CD4-positive, alpha-beta T cell treated with Interleukin-15 for 1 hour (primary cell): ENCODE data around the gene ASXL1.

ENCODE experiments used
- DNase-seq: peaks from one replicate; pipeline ENCODE4 v3.0.0-alpha.2; 2020

ASXL1 gene

DNA sequence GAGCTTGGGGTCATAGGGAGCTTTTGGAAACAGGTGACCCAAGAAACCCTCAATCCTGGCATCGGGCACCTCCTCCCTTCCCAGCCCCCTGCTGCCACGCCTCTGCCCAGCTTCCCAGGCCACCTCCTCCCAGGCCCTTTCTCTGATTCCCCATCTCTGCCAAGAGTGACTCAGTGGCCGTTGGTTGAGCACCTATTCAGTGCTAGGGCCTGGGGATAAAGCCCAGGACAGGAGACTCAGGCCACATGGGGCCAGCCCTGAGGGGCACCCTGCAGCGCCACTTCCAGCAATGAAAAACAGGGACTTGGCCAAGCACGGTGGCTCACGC, 110.1 kb downstream of the ASXL1 start:
- DNase-seq = no peak

DNA sequence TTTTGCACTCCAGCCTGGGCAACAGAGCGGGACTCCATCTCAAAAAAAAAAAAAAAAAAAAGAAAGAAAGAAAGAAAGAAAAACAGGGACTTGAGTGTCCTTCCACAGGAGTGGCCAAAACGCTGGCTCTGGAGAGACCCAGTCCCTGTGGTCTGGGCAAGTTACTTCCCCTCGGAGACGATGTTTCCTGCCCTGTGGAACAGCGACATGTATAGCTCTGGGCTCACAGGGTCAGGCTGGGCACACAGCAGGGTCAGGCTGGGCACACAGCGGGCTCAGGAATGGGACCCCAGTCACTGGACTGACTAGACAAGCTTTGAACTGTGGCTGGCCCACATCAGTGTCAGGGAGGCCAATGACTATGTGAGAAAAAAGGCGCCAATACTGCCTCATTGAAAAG, 110.7 kb downstream of the ASXL1 start:
- no peak for DNase-seq

DNA sequence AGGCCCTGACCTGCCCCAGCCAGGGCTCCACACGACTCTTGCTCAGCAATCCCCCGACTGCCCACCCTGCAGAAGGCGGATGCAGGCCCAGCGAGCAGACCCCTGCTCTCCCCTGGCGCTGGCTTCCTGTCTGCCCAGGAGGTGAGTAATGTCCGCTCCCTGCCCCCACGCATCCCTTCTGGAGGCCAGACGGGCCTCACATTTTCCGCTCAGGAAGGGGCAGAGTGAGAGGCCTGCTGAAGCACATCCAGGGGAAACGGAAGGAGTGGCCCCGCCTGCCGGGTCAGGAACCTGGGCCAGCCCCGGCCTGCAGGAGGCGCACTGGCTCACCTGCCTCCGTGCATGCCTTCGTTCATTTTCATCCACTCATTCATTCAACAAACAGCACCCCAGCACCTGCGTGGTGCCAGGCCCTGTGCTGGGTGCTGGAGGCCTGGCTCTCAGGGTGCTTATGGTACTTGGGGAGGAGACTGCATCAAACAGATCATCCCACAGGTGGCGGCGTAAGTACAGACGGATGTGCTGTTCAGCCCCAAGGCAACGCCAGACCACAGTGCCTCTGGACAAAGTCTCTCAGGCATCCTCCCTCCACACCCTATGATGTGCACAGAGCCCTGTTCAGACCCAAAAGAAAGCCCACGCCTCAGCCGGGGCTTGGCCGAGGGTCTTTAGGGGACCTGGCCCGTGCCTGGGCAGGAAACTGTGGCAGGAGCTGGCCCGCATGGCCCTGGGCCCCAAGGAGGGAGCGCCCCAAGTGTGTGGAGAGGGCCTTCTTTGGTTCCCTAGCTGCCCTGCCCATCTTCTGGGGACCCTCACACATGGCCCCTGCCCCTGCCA, 112.1 kb downstream of the ASXL1 start:
- DNase-seq = peak; percentile 28

DNA sequence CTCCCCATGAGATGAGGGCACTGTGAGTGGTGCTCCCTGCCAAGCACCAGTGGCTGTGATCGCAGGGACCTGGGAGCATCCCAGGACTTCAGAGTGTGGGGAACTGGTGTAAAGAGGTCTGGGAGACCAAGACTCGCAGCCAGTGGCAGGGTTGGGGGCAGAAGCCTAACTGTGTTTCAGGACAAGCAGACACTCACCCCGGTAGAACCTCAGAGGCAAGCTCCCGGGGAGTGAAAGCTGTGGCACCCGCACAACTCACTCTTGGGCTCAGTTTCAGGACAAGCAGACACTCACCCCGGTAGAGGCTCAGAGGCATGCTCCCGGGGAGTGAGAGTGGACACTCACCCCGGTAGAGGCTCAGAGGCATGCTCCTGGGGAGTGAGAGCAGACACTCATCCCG, 112.8 kb downstream of the ASXL1 start:
- no peak for DNase-seq

DNA sequence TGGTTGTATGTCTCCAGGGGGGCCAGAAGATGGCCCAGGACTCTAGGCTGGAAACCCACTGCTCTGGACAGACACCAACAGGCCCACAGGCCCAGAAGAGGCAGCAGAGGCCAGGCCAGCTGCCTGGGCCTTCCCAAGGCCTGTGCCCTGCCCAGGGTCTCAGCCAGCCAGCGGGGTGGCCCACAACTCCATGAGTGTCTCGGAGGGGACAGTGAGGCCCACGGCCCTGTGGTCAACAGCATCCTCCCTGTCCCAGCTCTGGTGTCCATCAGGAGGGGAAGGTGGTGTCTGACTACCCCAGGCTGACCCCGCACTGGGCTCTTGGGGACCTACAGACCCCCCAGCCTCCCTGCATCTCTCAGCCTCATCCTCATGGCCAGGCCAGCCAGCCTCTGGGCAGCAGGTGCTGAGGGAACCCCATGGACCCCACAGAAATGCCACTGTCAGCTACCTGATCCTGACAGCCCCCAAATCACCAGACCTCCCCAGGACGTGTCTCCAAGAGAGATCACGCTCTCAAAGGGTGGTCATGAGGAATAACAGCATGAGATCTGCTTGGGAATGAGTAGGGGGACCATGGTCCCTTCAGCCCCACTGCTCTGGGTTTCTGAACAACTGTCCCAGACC, 114.6 kb downstream of the ASXL1 start:
- no peak for DNase-seq

DNA sequence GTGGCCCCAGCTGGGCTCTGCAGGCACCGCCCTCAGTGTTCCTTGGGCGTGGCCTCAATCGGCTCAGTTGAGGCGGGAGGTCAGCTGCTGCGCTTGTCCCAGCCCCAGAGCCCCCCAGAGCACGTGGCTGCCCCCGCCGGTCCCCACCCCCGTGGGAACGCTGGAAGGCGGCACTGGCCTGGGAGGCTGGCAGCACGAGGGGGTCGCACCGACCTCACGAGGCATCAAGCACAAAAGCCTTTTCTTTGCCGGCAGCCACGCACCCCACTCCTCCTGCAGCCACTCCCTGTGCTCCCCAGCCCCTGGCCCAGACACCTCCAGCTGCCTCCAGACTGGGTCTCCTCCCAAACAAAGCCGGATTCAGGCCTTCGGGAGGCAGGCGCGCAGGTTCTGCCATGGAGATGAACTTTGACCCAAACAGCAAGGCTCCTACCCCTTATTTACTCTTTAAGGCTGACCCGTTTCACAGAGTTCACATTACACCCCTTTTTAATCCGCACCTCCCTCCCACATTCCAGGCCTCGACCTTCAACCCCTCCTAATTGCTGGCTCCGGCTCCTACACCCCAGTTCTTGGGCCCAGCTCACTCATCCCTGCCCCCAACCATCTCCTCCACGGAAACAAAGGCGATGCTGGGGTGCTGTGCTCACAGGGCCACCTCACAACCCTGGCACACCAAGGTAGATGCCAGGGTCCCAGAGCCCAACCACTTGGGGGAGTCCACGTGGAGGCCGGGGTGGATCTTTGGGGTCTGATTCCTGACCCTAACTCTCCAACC, 115.3 kb downstream of the ASXL1 start:
- DNase-seq = no peak

DNA sequence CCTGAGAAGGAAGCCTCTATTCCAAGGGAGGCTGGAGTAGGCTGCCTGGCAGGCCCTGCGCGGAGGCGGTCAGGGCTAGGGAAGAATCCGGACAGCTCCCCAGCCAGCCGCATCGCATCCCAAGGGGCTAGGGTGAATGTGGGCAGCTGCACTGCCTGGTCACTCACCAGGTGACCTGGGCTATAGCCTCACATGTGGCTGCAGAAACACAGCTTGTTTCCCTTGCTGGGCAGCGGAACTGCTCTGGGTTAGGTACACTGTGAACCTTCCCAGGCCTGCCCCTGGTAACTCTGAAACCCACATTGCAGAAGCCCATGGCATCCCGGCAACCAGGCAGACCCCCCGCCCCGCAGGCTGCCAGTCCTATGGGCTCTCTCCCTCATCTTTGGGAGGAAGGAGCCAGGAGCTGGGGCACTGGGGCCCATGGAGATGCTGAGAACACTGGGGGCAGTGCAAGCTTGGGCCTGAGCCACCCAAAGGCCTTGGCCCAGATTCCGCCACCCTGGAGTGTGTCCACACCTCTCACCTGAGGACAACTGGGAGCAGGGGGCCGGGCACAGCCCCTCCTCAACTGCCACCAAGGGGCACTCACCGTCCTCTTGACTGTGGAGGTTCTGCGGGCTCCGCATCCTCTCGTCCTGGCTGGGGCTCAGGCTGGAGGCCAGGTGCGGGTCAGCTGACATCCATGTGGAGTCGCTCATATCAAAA, 116.0 kb downstream of the ASXL1 start:
- no peak for DNase-seq

DNA sequence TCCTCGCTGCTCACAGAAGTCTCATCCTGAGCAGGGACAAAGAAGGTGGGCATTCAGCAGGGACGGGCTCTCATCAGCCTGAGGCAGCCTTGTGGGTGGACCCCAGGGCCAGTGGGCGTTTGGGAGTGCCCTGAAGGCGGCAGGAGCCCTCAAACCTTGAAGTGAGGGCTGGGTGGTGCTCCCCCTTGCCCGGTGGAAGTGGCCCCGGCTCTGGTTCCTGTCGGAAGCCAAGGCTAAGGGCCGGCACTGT, 116.5 kb downstream of the ASXL1 start:
- DNase-seq = no peak

DNA sequence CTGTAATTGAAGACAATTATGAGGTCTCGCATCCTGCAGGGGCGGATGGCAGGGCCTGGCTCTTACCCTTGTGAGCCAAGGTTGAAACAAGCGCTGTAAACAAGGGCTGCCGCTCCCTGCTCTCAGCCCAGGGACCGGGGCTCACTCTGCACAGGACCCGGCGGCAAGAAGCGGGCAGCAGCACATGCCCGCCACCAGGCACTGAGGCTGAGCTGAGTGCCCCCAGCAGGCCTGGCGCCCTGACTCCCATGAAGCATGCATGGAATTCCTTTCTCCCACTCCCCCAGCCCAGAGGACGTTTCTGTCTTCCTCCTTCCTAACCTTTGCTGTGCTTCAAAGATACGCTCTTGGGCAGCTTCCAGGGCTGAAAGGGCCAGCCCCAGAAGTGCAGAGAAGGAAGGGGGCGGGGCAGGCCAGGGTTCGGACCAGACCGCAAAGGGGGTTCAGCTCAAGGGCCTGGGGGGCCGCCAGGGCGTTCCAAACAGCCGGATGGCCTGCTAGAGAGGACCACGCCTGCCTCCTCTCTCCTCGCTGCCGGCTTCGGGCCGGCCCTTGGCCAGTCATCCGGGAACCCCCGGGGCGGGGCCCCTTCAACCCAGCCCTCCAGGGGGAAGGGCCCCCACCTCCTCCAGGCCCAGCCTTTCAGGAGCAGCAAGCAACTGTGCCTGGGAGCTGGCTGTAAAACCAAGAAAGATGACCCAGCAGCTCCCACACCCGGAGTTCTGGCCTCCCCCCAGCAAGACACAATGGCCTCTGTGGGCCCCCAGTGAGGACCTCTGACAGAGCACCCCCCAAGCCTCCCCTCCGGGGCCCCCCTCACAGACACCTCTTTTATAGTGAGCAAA, 117.1 kb downstream of the ASXL1 start:
- DNase-seq = peak; percentile 50

DNA sequence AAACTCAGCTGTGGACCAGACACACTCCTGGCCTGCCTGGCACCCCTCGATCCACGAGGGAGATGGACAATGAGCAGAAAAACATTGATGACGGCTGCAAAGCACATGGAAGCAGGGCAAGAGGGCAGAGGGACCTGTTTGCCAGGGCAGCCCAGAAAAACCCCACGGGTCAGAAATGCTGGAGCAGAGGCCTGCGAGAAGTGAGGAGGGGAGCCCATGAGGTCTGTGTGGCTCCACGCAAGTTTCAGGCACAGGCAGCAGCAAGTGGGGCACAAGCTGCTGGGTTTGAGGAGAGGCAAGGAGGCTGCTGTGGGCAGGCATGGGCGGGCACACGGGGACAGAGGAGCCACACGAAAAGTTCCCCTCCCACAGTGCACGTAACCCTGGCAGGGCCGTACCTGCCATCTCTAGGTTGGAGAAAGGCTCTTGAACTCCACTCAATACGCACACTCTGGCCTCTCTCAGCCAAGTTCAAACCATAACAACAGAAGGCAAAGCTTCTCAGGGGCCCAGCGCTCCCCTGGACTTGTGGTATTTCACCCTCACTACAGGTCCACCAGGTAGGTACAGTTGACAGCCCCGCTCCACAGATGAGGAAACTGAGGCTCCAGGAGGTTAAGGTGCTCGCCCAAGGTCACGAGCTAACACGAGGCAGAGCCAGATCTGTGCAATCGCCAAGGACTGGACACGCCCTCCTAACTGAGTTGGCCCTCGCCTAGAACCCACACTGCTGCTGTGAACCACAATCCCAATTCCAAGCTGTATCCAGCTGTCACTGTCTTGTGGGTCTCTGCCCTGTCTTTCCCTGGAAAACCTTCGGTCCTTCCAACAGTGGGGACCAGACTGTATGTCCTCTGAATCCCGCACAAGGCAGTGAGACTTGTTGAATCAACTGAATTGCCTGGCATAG, 118.8 kb downstream of the ASXL1 start:
- no peak for DNase-seq

DNA sequence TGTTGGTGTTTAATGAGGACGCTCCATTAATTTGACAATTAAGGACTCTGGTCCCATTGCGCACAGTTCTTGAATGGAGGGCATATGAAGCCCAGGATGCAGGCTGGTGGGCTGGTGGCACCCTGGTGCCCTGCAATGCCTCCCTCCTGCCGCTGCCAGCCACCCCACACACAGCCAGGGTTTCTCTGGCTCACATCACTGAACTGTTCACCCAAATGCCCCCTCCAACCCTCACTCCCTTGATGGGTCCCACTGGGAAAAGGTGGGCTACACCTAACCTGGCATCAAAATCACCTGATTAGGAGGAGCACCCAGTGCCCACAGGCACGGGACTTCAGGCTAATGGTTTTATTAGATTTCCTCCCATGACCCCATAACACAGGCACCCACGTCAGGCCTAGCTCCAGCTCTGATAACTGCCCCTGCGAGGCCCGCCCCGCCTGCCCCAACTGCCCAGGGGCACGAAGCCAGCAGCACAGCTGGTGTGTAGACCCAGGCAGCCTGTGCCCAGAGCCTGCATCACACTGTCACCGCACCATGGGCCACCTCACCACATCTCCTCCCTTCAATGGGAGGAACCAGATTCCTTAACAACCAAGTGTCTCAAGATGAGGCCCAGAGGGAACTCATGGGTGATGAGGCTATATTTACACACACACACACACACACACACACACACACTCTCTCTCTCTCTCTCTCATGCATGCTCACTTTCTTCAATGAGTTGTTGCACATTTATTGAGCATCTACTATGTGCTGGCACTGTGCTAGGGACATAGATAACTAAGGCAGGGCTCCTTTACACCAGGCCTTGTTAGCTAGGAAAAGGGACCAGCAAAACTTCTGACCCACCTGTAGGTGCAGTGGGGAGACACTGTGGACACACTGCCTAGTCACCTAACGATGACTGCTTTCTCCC, 119.7 kb downstream of the ASXL1 start:
- DNase-seq = no peak

DNA sequence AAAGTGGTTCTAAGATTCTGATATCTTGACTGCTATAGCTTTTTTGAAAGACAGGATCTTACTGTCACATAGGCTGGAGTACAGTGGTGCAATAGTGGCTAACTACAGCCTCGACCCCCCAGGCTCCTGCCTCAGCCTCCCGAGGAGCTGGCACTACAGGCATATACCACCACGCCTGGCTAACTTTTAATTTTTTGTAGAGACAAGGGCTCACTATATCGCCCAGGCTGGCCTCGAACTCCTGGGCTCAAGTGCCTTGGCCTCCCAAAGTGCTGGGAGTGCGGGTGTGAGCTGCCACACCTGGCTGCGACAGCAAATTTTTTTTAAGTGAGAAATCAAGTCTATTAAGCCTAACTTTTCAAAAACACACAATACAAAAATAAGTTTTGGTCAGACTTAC, 120.4 kb downstream of the ASXL1 start:
- DNase-seq = no peak

DNA sequence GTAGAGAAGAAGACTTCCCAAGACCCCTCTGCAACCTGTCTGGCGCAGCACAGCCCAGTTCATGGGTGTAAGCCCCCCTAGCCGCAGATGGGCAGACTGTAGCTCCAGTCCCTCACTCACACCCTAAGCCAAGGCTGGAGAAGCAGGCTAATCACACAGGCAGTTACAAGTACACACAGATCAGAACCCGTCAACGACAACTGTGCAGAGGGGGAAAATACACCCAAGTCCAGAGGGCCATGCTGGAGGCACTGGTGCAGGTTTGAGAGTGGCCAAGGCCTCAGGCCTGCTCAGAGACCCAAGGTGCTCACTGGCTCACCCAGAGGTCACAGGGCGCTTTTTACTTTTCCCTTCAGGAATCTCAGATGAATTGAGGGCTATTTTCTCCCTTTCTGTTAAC, 120.9 kb downstream of the ASXL1 start:
- DNase-seq = no peak

DNA sequence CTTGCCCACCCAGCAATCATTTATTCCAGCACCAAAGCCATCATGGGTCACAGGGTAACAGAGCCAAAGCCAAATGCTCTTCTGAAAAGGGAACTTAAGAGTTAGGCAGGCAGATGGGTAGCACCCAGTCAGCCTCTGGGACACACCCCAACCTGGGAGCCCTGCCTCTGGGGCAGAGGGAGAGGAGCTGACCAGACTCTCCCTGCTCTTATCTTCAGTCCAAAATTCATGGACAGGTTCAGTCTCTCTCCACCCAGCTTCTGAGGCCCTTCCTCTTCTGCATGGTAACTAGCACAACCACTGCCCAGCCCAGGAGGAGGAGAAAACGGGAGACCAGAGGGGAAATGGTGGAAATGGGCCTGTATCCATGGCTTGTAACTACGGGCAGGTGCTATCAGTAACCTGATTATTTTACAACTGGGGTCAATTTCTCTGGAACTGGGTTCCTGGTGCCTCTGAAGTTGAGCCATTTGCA, 121.6 kb downstream of the ASXL1 start:
- no peak for DNase-seq

DNA sequence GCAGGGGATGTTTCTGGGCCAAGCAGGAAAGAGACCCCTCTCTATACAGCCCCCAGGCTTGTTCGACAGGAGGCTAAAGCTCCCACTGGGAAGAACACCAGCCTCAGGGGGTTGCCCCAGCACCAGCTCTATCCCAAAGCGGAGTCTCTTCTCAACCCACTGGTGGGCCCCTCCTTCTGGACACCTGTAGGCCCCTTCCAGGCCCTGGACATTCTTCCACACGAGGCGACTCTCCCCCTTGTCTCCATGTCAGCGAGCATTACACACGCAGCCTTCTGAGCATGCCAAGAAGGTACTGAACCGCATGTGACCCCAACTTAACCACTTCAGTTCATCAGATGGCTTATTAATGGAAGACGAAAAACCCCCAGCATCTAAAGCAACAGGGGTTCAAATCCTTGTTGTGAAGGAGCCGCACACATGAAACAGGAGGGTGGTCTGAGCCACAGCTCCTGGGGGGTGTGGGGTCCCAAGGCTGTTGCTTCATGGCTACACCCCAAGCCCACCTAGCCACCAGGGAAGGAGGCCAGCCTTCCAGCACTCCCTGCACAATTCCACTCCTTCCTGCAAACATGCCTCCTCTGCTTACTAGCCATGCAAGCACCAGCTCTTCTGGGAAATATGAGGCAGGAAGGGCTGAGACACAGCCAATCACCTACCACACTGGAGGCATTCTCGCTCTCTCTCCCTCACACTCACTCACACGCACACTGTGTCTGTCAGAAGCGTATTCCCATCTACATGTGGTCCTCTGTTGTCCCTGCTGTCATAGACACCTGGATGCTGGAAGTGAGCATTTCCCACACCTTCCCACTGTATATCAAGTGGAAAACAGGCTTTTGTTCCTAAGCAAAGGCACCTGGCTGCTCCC, 122.5 kb downstream of the ASXL1 start:
- DNase-seq = no peak

DNA sequence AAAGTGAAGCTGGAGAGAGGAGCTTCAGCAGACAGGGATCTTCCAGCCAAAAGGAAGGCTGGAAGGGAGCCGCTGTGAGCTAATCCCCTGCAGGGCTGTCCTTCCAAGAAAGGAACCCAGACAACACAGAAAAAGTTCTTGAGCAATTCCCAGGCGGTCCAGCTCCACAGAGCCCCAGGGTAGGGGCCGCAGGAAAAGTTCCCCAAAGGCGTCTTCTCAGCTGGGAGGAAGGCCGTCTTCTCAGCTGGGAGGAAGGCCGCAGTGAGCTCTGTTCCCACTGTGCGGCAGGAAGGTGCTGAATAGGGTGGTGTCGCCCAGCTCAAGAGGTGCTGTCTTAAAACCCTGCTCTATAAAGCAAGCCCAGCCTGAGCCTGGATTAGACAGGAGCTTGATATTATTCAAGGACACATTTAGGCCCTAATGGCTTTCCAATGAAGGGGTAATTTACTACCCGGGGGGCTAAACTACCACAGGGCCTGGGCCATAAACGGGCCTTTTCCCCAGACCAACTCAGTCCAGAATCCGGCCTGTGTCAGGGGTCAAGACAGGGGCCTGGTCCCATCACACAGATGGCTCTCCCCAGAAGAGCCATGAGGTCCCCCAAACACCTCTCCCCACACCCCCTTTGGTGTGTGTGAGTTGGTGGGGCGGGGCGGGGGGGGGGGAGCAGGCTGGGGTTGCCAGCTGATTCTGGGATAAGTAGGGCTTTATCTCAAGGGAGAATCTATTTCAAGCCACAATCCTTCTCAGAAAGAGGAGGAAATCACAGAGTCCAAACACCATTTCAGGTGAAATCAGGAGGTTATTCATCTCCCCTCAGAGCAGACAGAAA, 123.4 kb downstream of the ASXL1 start:
- DNase-seq = no peak

DNA sequence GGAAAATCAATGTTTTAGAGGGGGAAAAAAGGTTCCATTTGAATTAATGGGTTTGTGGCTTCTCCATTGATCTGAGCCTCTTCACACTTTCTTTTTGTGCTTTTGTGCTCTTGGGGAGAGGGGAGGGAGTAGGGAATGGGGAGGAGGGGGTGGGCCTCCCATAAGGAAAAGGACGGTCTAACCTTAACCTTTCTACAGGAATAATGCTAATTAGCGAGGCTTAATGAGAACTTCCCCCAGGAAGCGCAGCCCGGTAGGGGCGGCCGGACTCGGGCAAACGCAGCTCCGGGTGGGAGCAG, 124.0 kb downstream of the ASXL1 start:
- DNase-seq = no peak

DNA sequence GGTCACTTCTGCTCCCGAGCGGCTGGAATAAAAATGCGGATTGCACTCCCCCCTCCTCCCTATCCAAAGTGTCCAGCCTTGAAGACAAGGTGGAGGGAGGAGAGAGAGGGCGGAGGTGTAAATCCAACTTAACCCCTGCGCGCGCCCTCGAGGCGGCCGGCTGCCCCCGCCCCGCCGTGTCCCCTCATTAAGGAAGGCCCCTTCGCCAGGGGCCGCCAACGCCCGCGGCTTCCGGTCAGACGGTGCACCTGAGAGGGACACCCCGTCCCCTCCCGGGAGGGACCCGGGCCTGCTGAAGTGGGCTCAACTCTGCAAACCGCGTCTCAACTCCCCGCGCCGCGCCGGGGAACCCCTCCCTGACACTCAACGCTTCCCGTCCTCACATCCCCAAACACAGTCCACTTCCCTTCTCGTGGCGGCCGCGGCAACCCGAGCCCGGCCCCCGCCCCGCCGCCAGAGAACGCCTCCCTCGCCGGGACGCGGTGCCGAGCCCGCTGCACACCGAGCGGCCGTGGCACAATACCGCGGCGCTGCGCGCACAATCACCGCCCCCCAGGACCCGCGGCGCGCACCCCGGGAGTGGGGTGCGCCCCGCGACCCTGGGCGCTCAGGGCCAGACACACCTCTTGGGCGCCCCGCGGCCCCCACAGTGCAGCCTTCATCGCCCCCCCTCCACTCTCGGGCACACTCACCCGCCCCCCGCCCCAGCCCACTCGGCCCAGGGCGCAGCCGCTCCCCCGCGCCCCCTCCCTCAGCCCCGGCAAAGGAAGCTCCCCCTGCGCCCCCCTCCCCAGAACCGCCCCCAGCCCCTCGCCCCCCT, 124.5 kb downstream of the ASXL1 start:
- DNase-seq = peak; percentile 40
